WERI-Rb-1 (cell line): ENCODE data around the gene CPT1B.

ENCODE experiments used
- DNase-seq: peaks from one replicate; pipeline ENCODE4 v3.0.0-alpha.2; 2020
- H3K27ac ChIP-seq: fragments of 250-450 bp; sonication (Bioruptor Pico); 2 replicates; pipeline ENCODE4 v1.5.1; 2020; ENCODE audit warnings: mild to moderate bottlenecking, moderate library complexity
- H3K27me3 ChIP-seq: fragments of 250-450 bp; sonication (Bioruptor Pico); 2 replicates; pipeline ENCODE4 v1.5.1; 2021; ENCODE audit warnings: mild to moderate bottlenecking, low read depth, moderate library complexity; ENCODE audit not compliant: insufficient read depth, severe bottlenecking
- H3K36me3 ChIP-seq: fragments of 250-450 bp; sonication (Bioruptor Pico); 2 replicates; pipeline ENCODE4 v1.5.1; 2020; ENCODE audit warnings: mild to moderate bottlenecking, moderate library complexity
- H3K4me3 ChIP-seq: 2 replicates; pipeline ENCODE4 v1.5.1; 2011; ENCODE audit warnings: low read depth, mild to moderate bottlenecking, control low read depth, low read length
- H3K9me3 ChIP-seq: fragments of 250-450 bp; sonication (Bioruptor Pico); 2 replicates; pipeline ENCODE4 v1.5.1; 2021; ENCODE audit warnings: mild to moderate bottlenecking, moderate library complexity; ENCODE audit not compliant: severe bottlenecking
- TF ChIP-seq, protein P1 (sequence below): IDR thresholded peaks from 2 replicates; pipeline ENCODE4 v1.5.1; 2011; ENCODE audit warnings: low read depth, mild to moderate bottlenecking, control low read depth, inconsistent platforms, low read length

CPT1B gene

GRCh38 chr22:50613291-50613981 is 35.2 kb upstream of the CPT1B start:
- peaks cover 20% of the 10 kb centered on the region for H3K36me3 ChIP-seq
- no peaks in the 10 kb centered on the region for H3K9me3 ChIP-seq
- no peak overlapping the region for H3K27ac ChIP-seq
- no peak overlapping the region for H3K4me3 ChIP-seq
- DNase-seq: peak; percentile 44
- H3K27me3 ChIP-seq: no peaks in the 10 kb centered on the region
- TF ChIP-seq, protein P1, sequence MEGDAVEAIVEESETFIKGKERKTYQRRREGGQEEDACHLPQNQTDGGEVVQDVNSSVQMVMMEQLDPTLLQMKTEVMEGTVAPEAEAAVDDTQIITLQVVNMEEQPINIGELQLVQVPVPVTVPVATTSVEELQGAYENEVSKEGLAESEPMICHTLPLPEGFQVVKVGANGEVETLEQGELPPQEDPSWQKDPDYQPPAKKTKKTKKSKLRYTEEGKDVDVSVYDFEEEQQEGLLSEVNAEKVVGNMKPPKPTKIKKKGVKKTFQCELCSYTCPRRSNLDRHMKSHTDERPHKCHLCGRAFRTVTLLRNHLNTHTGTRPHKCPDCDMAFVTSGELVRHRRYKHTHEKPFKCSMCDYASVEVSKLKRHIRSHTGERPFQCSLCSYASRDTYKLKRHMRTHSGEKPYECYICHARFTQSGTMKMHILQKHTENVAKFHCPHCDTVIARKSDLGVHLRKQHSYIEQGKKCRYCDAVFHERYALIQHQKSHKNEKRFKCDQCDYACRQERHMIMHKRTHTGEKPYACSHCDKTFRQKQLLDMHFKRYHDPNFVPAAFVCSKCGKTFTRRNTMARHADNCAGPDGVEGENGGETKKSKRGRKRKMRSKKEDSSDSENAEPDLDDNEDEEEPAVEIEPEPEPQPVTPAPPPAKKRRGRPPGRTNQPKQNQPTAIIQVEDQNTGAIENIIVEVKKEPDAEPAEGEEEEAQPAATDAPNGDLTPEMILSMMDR: 0 out of 2 replicates have a peak, but pooled peaks have one; percentile 1

- peak; percentile 47 for DNase-seq
- Histone ChIP-seq H3K27me3 (no peaks in the 10 kb centered on the region), H3K4me3 (no peak overlapping the region), H3K27ac (no peak overlapping the region), H3K36me3 (peaks cover 20% of the 10 kb centered on the region), H3K9me3 (no peaks in the 10 kb centered on the region)
- TF ChIP-seq, protein P1: no peak
Observed at GRCh38 chr22:50612528-50613221, 34.4 kb upstream of the CPT1B start.

DNA sequence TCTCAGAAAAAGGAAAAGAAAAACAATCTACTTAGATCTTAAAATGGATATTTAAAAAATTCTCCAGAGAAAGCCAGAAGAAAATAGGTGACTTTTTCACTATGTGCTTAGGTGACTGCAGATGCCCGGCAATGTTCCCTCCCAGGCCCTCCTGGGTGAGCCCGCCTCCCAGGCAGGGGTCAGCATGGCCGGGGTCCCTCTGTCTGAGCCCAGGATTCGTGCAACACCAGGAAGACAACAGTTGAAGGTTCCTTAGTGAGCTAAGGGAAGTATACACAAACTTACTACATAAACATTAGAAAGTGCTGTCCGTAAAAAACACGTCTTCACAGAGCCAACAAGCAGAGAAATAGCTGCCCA is 33.9 kb upstream of the CPT1B start:
- TF ChIP-seq, protein P1: no peak
- Histone ChIP-seq H3K4me3 (no peak overlapping the region), H3K9me3 (no peaks in the 10 kb centered on the region), H3K36me3 (peaks cover 24% of the 10 kb centered on the region), H3K27ac (no peak overlapping the region), H3K27me3 (no peaks in the 10 kb centered on the region)
- no peak for DNase-seq

DNA sequence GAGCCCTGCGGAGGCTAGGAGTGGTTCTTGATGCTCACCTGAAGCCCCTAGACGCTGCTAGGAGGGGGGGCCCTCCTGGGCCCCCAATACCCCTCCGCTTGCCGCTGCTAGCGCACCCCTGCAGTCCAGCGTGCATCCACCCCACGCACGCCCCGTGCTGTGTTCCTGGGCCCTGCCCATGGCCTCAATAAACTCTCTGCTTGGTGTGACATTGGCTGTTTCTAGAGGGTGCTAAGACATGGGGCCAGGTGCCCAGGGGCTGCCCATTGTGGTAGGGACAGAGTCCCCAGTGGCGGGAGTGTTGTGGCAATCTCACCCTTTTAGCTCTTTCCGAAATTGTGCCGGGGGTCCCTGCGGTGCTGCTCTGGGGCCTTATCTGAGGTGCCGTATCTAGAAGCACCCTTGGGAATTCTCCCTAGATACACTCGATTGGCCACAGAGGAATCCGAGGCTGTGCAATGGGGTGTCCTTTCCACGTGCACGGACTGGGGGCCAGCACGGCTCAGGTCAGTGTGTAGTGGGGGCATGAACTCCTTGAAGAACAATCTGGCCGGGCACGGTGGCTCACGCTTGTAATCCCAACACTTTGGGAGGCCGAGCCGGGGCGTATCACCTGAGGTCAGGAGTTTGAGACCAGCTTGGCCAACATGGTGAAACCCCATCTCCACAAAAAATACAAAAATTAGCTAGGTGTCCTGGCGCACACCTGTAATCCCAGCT is 33.3 kb upstream of the CPT1B start:
- no peaks in the 10 kb centered on the region for H3K27me3 ChIP-seq
- DNase-seq: no peak
- TF ChIP-seq, protein P1: no peak
- no peak overlapping the region for H3K27ac ChIP-seq
- peaks cover 28% of the 10 kb centered on the region for H3K36me3 ChIP-seq
- no peaks in the 10 kb centered on the region for H3K9me3 ChIP-seq
- H3K4me3 ChIP-seq: no peak overlapping the region

DNA sequence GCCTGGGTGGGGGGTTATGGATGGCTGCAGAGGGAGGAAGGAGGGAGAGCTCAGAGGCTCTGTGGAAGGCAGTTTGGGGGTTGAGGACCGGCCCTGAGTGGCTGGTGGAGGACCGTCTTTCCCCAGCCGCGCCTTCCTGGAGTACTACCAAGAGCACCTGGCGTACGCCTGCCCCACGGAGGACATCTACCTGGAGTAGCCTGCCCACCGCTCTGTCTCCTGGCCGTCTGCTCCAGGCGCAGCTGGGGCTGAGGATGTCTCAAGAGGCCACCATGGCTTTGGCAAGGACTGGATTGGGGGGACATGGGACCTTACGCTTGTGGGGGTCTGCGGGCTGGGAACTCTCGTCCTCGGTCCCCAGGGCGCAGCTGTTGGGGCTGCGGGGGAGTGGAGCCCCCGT is 32.4 kb upstream of the CPT1B start:
- no peak overlapping the region for H3K4me3 ChIP-seq
- no peaks in the 10 kb centered on the region for H3K9me3 ChIP-seq
- TF ChIP-seq, protein P1: no peak
- H3K27ac ChIP-seq: no peak overlapping the region
- H3K27me3 ChIP-seq: no peaks in the 10 kb centered on the region
- no peak for DNase-seq
- peaks cover 36% of the 10 kb centered on the region for H3K36me3 ChIP-seq
